ENCODE data around the gene SORL1.
A peak's percentile ranks its signal among the peaks of the same experiment; 100 is the strongest.
"Not testable (repeated sequence)": the region's sequence is repeated elsewhere in the genome, so short reads cannot be mapped to it uniquely, and the experiment has no call there.

The SORL1 gene

GRCh38 chr11:121479698-121480238, 27.7 kb downstream of the SORL1 start:
- DNase-seq, result no peak

- DNase-seq, result not testable (repeated sequence)
Measured at GRCh38 chr11:121481484-121482230, 29.5 kb downstream of the SORL1 start.

DNA sequence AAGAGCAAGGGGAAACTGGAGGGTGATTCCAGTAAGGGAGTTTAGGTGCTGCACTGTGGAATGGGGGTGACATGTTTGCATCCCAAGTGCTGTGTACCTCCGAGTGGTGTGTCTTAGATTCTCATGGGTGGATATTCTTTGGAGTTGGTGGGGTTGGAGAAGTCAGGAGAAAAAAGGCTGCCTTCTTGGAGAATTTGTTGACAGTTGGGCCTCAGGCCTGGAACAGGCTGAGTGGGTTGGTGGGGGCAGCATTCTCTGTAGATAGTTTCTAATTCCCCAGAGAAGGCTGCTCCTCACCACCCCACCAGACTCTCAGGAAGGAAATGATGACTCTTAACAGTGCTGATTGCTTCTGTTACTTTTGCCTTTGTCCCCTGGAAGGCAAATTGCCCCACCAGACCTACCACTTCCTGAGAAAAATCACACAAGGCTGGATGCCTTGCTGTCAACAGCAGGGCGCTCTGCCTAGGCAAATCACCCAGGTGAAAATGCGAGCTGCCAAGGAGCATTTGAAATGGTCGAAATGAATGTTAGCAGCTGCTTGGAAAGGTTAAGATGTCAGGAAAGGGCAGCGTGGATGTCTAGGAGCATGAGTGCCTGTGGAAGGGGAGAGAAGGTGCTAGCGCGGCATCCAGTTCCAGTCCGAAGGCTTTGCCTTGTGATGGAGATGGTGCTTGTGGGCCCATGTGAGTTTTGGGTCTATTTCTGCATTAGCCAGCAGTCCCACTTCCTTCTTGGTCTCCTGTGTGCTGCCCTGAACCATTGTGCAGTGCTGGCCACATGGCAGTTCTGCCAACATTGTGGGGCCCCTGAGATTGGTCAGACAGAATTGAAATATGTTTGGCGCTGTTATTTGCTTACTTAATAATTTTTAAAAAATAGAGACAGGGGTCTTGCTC, 30.4 kb downstream of the SORL1 start:
- DNase-seq, result peak; percentile 59

DNA sequence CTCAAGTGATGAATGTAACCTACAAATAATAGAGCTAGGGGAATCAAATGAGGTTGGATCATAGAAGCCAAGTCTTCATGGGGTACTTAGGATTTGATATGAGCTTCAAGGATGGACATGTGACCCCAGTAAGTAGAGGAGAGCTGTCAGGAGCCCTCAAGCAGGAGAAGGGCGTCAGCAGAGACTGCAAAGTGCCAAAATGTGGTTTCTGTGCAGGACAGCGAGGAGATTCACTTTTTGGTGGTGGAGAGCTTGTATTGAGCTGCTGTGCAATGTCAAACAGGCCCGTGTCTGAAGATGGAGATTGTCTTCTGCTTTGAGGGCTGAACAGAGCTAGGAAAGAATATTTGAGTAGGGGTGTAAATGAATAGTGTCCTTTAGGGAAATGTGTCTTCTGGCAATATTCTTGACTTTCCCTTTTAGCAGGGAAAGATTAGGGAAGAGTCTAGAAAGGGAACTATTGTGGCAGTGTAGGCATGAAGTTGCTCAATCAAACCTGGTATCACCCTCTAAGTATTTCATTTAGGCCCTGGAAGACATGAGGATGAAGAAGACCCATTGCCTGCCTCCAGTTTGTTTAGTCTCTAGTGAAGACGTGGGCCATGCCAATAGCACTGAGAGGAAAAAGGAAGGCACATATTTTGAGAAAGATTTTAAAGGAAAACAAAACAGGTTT, 31.8 kb downstream of the SORL1 start:
- DNase-seq, result no peak

DNA sequence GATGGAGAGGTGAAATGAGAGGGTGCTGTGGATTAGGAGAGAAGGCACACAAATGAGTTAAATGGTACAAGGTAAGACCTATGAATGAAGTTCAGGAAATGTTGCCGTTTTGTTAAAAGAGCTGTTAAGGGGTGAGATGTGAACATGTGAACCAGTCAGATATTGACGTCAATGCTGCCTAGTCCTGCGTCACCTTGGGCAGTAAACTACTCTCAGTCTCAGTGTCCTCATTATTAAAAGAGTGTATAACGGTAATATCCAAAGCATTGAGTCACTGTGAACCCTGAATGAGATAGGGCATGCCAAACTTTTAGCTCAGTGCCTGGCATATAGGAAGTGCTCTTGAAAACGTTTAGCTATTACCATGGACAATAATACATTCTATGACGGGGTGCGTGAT, 33.1 kb downstream of the SORL1 start:
- no peak for DNase-seq

- DNase-seq, result no peak
Measured at GRCh38 chr11:121486054-121486453, 33.9 kb downstream of the SORL1 start.

GRCh38 chr11:121487191-121487590, 35.1 kb downstream of the SORL1 start:
- no peak for DNase-seq

DNA sequence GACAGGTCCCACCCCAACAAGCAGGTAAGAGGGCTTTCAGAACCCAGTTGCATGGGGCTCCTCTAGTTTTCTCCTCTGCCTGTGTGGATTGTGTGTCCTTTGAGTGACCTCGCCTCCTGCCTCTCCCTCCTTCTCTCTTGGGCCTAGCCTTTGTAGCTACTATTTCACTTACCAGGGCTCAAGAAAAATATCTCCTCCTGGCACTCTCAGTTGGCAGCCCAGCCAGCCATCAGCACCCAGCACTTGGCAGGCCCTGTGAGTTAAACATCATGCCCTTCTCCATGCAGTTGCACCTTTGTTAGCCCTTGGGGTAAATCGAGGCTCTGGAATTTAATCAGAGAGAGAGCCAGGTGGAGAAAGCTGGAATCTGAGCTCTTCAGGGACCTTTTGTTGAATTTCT, 36.1 kb downstream of the SORL1 start:
- DNase-seq, result no peak

GRCh38 chr11:121488641-121489040, 36.5 kb downstream of the SORL1 start:
- DNase-seq, result no peak

DNA sequence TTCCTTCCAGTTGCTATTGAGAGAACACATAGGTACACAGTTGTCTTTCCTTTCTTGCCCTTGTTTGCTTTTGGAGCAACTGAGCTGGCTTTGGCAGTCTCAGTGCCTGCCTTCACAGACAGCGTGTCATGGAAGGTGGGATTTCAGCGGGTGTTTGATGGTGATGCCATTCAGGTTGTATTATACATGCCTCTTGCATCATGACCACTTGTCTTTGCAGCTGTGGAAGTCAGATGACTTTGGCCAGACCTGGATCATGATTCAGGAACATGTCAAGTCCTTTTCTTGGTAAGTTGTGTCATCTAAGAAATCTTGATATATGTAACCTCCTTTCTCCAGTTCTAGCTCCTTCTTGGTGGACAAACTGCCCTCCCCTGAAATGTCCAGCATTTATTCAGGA, 37.7 kb downstream of the SORL1 start:
- DNase-seq, result no peak

DNA sequence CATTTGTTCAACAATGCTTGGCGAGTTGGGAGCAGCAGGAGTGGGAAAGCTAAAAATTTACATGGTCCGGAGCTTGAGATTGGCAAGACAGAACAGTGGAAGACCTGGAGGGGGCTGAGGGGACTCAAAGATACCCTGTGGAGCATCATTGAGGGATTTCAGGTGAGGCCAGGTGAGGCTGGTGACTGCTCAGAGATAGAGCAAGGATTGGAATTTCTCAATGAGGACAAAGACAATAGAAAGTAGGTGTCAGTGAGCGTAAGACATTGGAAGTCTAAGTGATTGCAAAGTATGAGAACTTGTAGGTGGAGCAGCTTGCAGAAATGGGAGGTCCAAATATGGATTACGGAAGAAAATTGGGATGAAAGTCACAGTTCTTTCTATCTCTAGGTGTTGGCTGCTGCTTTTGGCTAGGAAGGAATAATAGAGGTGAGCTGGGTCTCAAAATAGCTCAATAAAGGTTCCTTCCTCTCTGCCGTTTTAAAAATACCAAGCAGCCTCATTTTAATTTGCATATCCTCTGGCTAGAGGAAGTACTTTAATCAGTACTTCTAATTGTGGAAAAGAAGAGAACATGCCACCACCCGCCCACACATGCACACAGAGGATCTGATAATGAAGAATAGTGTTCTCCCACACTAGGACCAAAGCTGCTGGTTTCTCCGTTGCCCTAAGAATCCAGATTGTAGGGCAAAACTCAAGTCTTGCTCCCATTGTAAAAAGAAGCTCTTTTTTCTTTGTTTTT, 42.4 kb downstream of the SORL1 start:
- no peak for DNase-seq

DNA sequence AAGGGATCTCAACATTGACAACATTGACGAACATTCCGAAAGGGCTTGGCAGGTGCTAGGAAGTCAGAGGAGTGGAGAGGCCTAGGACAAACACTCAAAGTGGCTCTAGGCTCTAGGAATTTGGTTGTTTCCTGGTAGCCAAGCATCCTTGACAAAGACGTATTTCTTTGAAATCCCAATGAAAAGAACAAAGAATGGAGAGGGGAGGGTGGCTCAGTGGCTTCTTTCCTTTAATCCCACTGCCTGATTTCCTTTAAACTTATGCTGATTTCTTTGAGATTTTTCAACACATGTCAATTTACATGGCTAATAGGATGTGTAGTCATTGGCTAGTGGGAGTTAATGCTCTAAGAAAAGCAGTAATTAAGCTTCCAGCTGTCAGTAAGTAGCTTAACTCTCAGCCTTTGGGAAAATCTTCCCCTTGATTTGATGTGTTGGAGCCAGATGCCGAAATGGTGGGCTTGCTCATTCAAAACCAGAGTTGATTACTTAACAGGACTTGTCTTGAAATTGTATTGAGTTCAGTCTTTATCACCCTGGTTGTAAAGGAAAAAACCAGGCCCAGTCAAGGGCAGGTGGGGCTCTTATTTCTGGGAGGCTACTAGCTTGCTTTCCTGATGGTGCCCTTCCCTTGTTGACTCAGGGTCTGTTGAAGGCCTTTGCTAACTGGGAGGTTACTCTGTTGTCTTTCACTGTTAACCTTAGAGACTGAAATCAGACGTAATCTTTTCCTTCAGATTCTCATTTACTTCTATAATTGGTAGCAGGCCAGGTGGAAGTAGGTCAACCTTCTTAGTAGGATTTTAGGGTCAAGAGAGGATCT, 45.3 kb downstream of the SORL1 start:
- no peak for DNase-seq

GRCh38 chr11:121499405-121499804, 47.3 kb downstream of the SORL1 start:
- no peak for DNase-seq

DNA sequence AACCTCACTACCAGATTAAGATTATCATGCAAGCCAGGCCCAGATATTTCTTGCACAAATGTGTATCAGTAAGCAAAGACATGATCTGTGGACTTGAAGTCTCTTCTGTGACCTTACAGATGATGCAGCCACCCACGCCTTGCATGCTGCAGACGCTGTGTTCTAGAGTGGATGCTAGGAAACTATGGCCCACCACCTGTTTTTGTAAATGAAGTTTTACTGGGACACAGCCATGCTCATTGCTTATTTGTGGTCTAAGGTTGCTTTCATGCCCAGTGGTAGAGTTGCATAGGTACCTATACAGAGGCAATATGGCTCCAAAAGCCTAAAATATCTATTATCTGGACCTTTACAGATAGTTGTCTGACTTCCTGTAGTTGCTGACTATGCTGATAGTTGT, 48.2 kb downstream of the SORL1 start:
- no peak for DNase-seq

DNA sequence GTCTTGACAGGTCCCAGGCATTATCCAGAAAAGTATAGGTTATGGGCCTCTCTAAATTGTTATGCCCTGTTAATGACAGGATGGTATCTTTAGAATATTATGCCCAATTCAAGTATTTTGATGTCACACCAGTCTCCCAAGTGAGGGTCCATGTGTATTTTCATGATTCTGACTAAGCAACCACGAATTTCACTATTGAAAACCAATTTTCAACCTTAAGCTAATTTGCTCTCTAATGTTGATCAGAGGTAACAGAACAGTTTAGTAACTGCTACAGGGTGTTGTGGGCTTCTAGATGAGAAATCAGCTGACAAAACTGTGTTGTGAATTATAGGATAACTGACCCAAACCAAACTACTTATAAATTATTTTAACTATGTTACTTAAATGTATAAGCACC, 48.6 kb downstream of the SORL1 start:
- no peak for DNase-seq

GRCh38 chr11:121503051-121503450, 50.9 kb downstream of the SORL1 start:
- DNase-seq, result no peak

GRCh38 chr11:121506237-121506636, 54.1 kb downstream of the SORL1 start:
- DNase-seq, result not testable (repeated sequence)

GRCh38 chr11:121508449-121508848, 56.3 kb downstream of the SORL1 start:
- no peak for DNase-seq

- no peak for DNase-seq
Measured at GRCh38 chr11:121510438-121510837, 58.3 kb downstream of the SORL1 start.

DNA sequence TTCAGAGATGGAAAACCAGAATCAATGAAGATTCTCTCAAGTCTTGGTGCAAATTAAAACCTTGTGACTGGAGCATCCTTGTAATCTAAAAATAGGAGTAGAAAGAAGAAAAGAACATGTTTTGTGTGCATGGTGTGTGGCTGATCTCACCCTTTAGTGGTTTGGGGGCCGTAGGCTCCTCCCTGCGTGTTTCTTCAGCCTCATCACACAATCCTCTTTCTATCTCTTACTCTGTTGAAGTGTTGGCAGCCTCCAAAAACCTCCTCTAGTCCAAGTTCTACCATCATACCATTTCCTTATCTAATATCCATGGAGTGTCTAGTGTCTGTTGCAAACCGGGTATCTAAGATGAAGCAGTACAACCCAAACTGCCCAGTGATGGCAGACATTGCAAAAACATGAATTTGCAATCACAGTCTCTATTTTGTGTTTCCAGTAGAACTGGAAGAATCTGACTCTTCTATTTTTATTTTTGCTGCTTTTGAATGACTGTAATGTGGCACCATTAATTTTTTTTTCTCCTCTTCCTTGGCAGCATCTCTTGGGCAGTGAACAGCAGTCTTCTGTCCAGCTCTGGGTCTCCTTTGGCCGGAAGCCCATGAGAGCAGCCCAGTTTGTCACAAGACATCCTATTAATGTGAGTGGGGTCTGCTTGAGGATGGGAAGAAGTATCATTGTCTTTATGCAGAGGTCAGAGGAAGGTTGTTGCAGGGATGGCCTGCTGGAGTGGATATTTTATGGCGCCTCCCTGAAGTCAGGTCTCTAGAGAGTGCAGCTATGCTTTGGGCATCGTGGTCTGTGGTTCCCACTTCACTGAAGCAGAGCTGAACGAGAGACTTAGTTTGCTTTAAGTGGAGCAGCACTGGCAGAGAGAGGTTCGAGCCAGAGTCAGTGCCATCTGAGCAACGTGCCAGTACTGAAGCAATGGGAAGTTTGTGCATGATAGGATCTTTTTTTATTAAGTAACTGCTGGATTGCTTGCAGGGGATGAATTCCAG, 60.7 kb downstream of the SORL1 start:
- no peak for DNase-seq

Data from activated T-cell treated with anti-CD3 and anti-CD28 coated beads, Interleukin-2, amount 50 U/mL, for 1 hour (primary cell).